HEK293T (cell line): ENCODE results near the gene ABHD3.

ENCODE experiments used
- ARNT ChIP-seq: fragments of 450-650 bp; IDR thresholded peaks from 2 replicates; pipeline ENCODE4 v1.6.1; 2017; ENCODE audit warnings: mild to moderate bottlenecking
- BHLHE40 ChIP-seq: fragments of 450-650 bp; IDR thresholded peaks from 2 replicates; pipeline ENCODE4 v1.6.1; 2016; ENCODE audit warnings: mild to moderate bottlenecking, moderate library complexity, borderline replicate concordance
- CTBP1 ChIP-seq: fragments of 450-650 bp; IDR thresholded peaks from 2 replicates; pipeline ENCODE4 v1.6.1; 2016; ENCODE audit warnings: borderline replicate concordance
- ELF4 ChIP-seq: fragments of 450-650 bp; IDR thresholded peaks from 2 replicates; pipeline ENCODE4 v1.6.1; 2017; ENCODE audit warnings: antibody characterized with exemption
- FOXK2 ChIP-seq: fragments of 450-650 bp; IDR thresholded peaks from 2 replicates; pipeline ENCODE4 v1.6.1; 2016; ENCODE audit warnings: mild to moderate bottlenecking
- HDGF ChIP-seq: fragments of 450-650 bp; IDR thresholded peaks from 2 replicates; pipeline ENCODE4 v1.6.1; 2017; ENCODE audit warnings: antibody characterized with exemption, borderline replicate concordance
- SUZ12 ChIP-seq: fragments of 450-650 bp; IDR thresholded peaks from 2 replicates; pipeline ENCODE4 v1.6.1; 2016; ENCODE audit warnings: mild to moderate bottlenecking

DNA sequence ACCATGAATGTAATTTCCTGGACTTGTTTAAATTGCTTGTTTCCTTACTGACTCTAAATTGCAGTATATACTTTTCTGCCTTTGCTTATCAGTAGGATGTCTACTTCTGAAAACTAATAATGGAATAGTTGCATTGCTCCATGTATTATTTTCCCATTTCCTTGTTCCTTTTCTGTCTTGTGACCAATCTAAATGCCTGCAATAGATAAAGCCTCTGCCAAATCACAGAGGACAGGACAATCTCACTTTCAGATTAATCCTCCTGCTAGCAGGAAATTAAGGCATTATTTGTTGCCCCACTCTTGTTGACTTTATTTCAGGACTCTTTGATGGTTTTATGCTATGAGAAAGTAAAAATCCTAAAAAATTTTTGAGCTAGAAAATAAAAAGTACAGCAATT lies 99.4 kb downstream of the ABHD3 start:
- no peak for TF ChIP-seq BHLHE40
- TF ChIP-seq ELF4 = no peak
- TF ChIP-seq HDGF = no peak
- TF ChIP-seq SUZ12 = no peak
- TF ChIP-seq ARNT = no peak
- no peak for TF ChIP-seq CTBP1
- TF ChIP-seq FOXK2 = no peak
